Stomach (tissue), 9 donors: ENCODE results near the gene GLIPR2. TPM values are rescaled to one million over a fixed set of nuclear protein-coding genes. Genes with fewer than 3 reads are reported as not detected.

Experiments used
- DNase-seq, 2 donors: peaks; one replicate each; pipeline versions ENCODE4 v3.0.0 to v3.0.0-alpha.2; 2013 to 2019
- H3K27ac ChIP-seq, 5 donors: fragments of 200-600 bp in 4 of 5; sonication (generic) in 4 of 5; one replicate each; pipeline ENCODE4 v1.5.1; 2013 to 2019; ENCODE audit warnings: mild to moderate bottlenecking in 1 of 5, moderate library complexity in 1 of 5
- H3K27me3 ChIP-seq, 3 donors: fragments of 200-600 bp; sonication (generic); one replicate each; pipeline ENCODE4 v1.5.1; 2017 to 2019; ENCODE audit warnings: mixed run types in 1 of 3
- H3K36me3 ChIP-seq, 4 donors: fragments of 200-600 bp; sonication (generic); 1 replicate in 3 of 4; 2 replicates in 1 of 4; pipeline ENCODE4 v1.5.1; 2016 to 2019
- H3K4me1 ChIP-seq, 4 donors: fragments of 200-600 bp; sonication (generic); one replicate each; pipeline ENCODE4 v1.5.1; 2016 to 2019
- H3K4me3 ChIP-seq, 4 donors: fragments of 200-600 bp; sonication (generic) in 3 of 4; one replicate each; pipeline ENCODE4 v1.5.1; 2016 to 2019; ENCODE audit warnings: mild to moderate bottlenecking in 1 of 4
- H3K9me3 ChIP-seq, 4 donors: fragments of 200-600 bp; sonication (generic); one replicate each; pipeline ENCODE4 v1.5.1; 2016 to 2019
- EP300 ChIP-seq: sonication (generic); formaldehyde crosslinking; IDR thresholded peaks from one replicate; pipeline ENCODE4 v1.6.1; 2017; ENCODE audit warnings: antibody characterized with exemption
- POLR2A ChIP-seq, 4 donors: fragments of 450-650 bp; IDR thresholded peaks; one replicate each; pipeline ENCODE4 v1.6.1; 2016; ENCODE audit warnings: antibody characterized with exemption in 4 of 4, control low read depth in 2 of 4, mild to moderate bottlenecking in 1 of 4, moderate library complexity in 1 of 4
- POLR2AphosphoS5 ChIP-seq, 3 donors: sonication (generic); formaldehyde crosslinking; IDR thresholded peaks; one replicate each; pipeline ENCODE4 v1.6.1; 2016; ENCODE audit warnings: antibody characterized with exemption in 3 of 3
- WGBS, 5 donors: extraction: QIAGEN DNeasy Blood & Tissue Kit in 3 of 5; methylation state at CpG; one replicate each; pipeline versions ENCODE4 v1.1.5 to v1.1.7; 2013 to 2018; 5-methylcytosine and 5-hydroxymethylcytosine counted together
- intact Hi-C: fragments of 100-400 bp; cut with DNase I; formaldehyde crosslinking; loops from one replicate; pipeline ENCODE4 v1.15.1; 2023; ENCODE audit warnings: low total_unique reads
- polyA plus RNA-seq, 3 donors: library from polyadenylated mRNA; stranded (reverse); fragments of 200-250 nt; gene quantifications; one replicate each; pipeline ENCODE4 v1.2.3, GENCODE V29; 2013
- total RNA-seq, 5 donors: library from RNA; depleted of rRNA; stranded (reverse); fragments of >200 nt; gene quantifications; one replicate each; pipeline versions ENCODE4 v1.1.0 to v1.2.3, GENCODE V29; 2014 to 2016
- TF ChIP-seq, protein P1 (sequence below), 7 experiments: fragments of 450-650 bp in 4 of 7; fragments of 200-600 bp in 3 of 7; sonication (generic) in 3 of 7; IDR thresholded peaks; one replicate each; pipeline ENCODE4 v1.5.1; 2016 to 2019; ENCODE audit warnings: antibody characterized with exemption in 7 of 7, control low read depth in 2 of 7, mild to moderate bottlenecking in 1 of 7
- donor health status: healthy with polysubstance abuse.
- donor health status: Bipolar disorder and iron deficiency.
- donor health status: healthy.

The GLIPR2 gene
- total and polyA plus RNA-seq, 8 donors, result 3.5 to 40.6 (median 32.8) TPM

DNA sequence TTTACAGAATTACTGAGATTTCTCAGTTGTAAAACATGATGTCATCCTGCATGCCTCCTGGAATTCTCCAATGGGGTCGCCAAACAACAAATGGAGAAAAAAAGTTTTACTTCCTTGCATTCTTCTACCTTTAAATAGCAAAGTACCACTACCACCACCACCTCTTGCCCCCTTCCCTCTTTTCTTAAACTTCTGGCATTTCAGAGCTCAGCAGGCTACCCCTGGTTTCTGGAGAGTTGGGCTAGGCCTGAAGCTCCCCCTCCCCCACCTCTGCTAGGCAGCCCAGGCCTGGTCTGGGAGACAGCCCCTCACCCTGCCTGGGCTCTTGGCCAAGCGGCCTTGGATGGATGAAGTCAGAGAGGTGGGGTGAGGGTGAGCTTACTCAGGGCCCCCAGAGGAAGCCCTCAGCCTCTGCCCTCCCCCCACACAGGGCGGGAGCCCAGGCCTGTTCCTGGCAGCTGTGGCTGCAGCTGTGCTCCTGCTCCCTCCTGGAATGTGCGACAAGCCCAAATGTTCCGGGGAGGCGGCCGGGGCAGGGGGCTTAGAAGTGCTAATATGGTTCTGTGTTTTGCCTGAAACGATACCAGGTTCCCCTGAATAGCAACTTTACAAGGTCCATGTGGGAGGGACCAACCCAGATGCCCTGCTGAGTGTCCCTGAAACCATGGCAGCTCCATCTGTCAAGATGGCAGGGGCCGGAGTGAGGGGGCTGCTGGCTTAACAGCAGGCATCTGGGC lies 26.7 kb downstream of the GLIPR2 start:
- peak in 1 of 2 donors; percentile 96 for DNase-seq
- H3K4me3 ChIP-seq, result no peak overlapping the region
- intact Hi-C loops, result loop anchor here (5.0 kb wide), 1 partner anchor 61 kb away; no protein-coding TSS in a partner anchor
- peak overlapping the region; percentile 52 to 83 (median 74) for H3K27ac ChIP-seq
- peaks cover 0 to 6% (median 0%) of the 10 kb centered on the region in 3 donors for H3K27me3 ChIP-seq
- no peaks in the 10 kb centered on the region for H3K9me3 ChIP-seq
- TF ChIP-seq POLR2AphosphoS5 (IDR thresholded peaks at IDR 0.05) (no peak), EP300 (no peak), POLR2A (IDR thresholded peaks at IDR 0.05) (no peak)
- TF ChIP-seq, protein P1, sequence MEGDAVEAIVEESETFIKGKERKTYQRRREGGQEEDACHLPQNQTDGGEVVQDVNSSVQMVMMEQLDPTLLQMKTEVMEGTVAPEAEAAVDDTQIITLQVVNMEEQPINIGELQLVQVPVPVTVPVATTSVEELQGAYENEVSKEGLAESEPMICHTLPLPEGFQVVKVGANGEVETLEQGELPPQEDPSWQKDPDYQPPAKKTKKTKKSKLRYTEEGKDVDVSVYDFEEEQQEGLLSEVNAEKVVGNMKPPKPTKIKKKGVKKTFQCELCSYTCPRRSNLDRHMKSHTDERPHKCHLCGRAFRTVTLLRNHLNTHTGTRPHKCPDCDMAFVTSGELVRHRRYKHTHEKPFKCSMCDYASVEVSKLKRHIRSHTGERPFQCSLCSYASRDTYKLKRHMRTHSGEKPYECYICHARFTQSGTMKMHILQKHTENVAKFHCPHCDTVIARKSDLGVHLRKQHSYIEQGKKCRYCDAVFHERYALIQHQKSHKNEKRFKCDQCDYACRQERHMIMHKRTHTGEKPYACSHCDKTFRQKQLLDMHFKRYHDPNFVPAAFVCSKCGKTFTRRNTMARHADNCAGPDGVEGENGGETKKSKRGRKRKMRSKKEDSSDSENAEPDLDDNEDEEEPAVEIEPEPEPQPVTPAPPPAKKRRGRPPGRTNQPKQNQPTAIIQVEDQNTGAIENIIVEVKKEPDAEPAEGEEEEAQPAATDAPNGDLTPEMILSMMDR (IDR thresholded peaks at IDR 0.05), result no peak
- WGBS, 5 donors, result 42 to 67% (median 60%) methylated on average over 6 to 9 of the region's 9 CpGs
- no peaks in the 10 kb centered on the region for H3K36me3 ChIP-seq
- H3K4me1 ChIP-seq, result peaks cover 7 to 71% (median 32%) of the 10 kb centered on the region in 4 donors

DNA sequence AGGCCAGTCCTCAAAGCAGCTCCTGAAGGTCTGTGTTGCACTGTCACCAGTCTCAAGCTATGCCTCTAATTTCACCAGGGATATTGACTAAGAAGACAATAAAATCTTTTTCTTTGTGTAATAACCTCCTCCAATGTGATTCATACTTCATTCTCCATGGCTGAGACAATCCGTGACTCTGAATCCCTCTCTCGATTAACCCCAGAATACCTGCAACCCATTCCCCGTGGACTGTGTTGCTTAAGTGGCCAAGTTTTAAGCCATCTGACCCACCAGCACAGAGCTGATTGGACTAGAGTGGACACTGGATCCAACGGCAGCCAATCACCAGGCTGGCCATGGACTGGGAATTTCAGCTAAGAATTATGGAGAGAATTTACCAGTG lies 27.2 kb downstream of the GLIPR2 start:
- Histone ChIP-seq H3K9me3 (no peaks in the 10 kb centered on the region), H3K27ac (peak overlapping the region in 4 of 5 donors; percentile 57 to 83 (median 76)), H3K27me3 (peaks cover 0 to 6% (median 0%) of the 10 kb centered on the region in 3 donors), H3K36me3 (no peaks in the 10 kb centered on the region), H3K4me1 (peaks cover 7 to 66% (median 29%) of the 10 kb centered on the region in 4 donors), H3K4me3 (no peak overlapping the region)
- WGBS, 5 donors, result 60 to 86% (median 79%) methylated on average over 4 of the region's 4 CpGs
- intact Hi-C loops, result loop anchor here (5.0 kb wide), 1 partner anchor 61 kb away; no protein-coding TSS in a partner anchor
- DNase-seq, result peak in 1 of 2 donors; percentile 41
- TF ChIP-seq EP300, result no peak
- TF ChIP-seq POLR2AphosphoS5 (IDR thresholded peaks at IDR 0.05), result no peak
- TF ChIP-seq, protein P1 (IDR thresholded peaks at IDR 0.05), result no peak
- TF ChIP-seq POLR2A (IDR thresholded peaks at IDR 0.05), result no peak

DNA sequence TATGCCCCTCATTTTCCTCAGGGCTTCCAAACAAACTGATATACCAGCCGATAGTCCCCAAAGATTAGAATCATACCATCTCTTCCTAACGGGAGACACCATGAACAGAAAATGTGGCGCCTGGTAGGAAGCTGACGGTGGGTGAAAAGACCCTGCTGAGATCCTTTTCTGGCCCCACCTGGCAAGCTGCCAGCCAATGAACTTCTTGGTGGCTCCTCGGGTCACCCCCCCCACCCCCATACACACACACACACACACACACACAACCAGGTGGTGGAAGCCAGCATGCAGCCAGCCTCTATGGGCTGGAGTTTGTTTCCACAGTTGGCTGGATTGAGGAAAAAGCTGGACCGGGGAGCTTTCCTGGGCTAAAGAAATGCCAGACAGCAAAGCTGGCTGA lies 27.8 kb downstream of the GLIPR2 start:
- intact Hi-C loops, result loop anchor here (5.0 kb wide), 1 partner anchor 62 kb away; no protein-coding TSS in a partner anchor
- DNase-seq, result peak in 1 of 2 donors; percentile 37
- no peak overlapping the region for H3K4me3 ChIP-seq
- no peaks in the 10 kb centered on the region for H3K36me3 ChIP-seq
- 66 to 77% (median 77%) methylated on average over 6 of the region's 6 CpGs for WGBS, 5 donors
- H3K4me1 ChIP-seq, result peaks cover 7 to 60% (median 26%) of the 10 kb centered on the region in 4 donors
- H3K27me3 ChIP-seq, result peaks cover 0 to 6% (median 0%) of the 10 kb centered on the region in 3 donors
- TF ChIP-seq POLR2A (IDR thresholded peaks at IDR 0.05), result no peak
- TF ChIP-seq, protein P1 (IDR thresholded peaks at IDR 0.05), result no peak
- no peak for TF ChIP-seq POLR2AphosphoS5 (IDR thresholded peaks at IDR 0.05)
- no peak for TF ChIP-seq EP300
- H3K27ac ChIP-seq, result peak overlapping the region in 3 of 5 donors; percentile 57 to 83 (median 77)
- no peaks in the 10 kb centered on the region for H3K9me3 ChIP-seq

DNA sequence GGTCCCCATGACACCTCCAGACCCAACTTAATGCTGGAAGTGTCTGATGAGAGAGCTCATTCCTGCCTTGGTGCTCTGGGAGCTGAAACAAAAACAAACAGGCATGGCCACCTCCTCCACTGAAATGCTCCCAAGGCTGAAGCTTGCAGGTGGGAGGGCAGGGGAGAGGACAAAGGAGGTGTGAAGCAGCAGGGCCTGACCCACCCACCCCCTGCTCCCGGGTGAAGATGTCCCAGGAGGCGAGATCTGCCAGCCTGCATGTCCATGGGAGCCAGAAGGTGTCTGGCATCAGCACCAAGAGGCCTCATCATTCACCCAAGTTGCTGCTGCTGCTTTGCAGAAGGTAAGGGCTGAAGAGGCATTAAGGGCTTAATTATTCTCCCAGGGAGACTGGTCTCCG lies 28.5 kb downstream of the GLIPR2 start:
- Histone ChIP-seq H3K4me1 (peaks cover 7 to 53% (median 26%) of the 10 kb centered on the region in 4 donors), H3K27ac (peak overlapping the region in 3 of 5 donors; percentile 57 to 83 (median 77)), H3K9me3 (no peaks in the 10 kb centered on the region), H3K36me3 (no peaks in the 10 kb centered on the region), H3K4me3 (no peak overlapping the region), H3K27me3 (peaks cover 0 to 6% (median 0%) of the 10 kb centered on the region in 3 donors)
- DNase-seq, result peak in 1 of 2 donors; percentile 31
- TF ChIP-seq EP300 (no peak), POLR2AphosphoS5 (IDR thresholded peaks at IDR 0.05) (no peak), POLR2A (IDR thresholded peaks at IDR 0.05) (no peak)
- TF ChIP-seq, protein P1 (IDR thresholded peaks at IDR 0.05), result no peak
- intact Hi-C loops, result loop anchor here (5.0 kb wide), 1 partner anchor 63 kb away; no protein-coding TSS in a partner anchor
- WGBS, 5 donors, result 59 to 71% (median 66%) methylated on average over 3 of the region's 3 CpGs
